ENCODE measurements around the gene SLC2A2.

SLC2A2 gene

GRCh38 chr3:170991664-170992063 lies 34.9 kb downstream of the SLC2A2 start:
- Histone ChIP-seq H3K9me2 (replicated peaks; ENCODE audit: insufficient read depth, low read length) (no peaks in the 10 kb centered on the region), H3F3A (ENCODE audit: insufficient read depth, low read length) (no peaks in the 10 kb centered on the region), H3K4me3 (ENCODE audit: low read length) (no peak overlapping the region), H3K4me2 (ENCODE audit: low read depth, low read length) (no peak overlapping the region), H3K27ac (ENCODE audit: low read length) (no peak overlapping the region), H3K4me1 (ENCODE audit: low read length) (no peaks in the 10 kb centered on the region), H2AFZ (ENCODE audit: low read length) (no peak overlapping the region), H4K20me1 (ENCODE audit: insufficient read depth, low read length) (no peaks in the 10 kb centered on the region), H3K36me3 (replicated peaks; ENCODE audit: insufficient read depth, low read length) (no peaks in the 10 kb centered on the region), H3K9ac (ENCODE audit: low read length) (no peak overlapping the region), H3K9me3 (replicated peaks; ENCODE audit: insufficient read depth, low read length) (no peaks in the 10 kb centered on the region), H3K79me2 (ENCODE audit: low read length) (no peaks in the 10 kb centered on the region), H3K27me3 (replicated peaks; ENCODE audit: insufficient read depth, low read length) (no peaks in the 10 kb centered on the region)
- DNase-seq = no peak
- no peak for TF ChIP-seq EZH2 (optimal IDR thresholded peaks at IDR 0.05; ENCODE audit: low read depth, low read length)

DNA sequence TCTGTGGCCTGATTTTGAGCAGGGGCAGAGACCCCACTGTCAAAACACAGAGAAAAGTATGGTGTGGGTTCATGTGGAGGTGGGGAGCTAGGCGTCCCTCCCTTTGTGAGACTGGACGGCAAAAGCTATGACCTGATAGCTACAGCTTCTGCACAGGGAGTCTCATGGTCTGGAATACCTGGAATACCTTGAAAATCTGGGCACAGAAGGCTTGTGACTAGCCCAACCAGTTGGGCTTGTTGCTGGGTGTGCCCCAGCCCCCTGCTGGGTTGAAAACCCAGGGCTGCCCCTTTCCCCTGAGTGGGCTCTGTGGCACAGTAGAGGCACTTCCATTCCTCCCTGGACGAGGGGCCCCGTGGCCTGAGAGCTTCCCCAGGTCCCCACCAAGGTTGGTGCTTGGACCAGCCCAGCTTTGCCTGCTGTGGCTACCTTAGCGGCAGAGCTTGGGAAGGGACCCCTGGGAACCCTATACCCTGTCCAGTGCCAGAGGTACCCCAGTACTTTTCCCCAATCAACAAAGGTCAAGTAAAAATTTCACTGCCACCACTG lies 37.3 kb downstream of the SLC2A2 start:
- Histone ChIP-seq H3K9me3 (replicated peaks; ENCODE audit: insufficient read depth, low read length) (no peaks in the 10 kb centered on the region), H3K4me1 (ENCODE audit: low read length) (no peaks in the 10 kb centered on the region), H3K27me3 (replicated peaks; ENCODE audit: insufficient read depth, low read length) (no peaks in the 10 kb centered on the region), H3K4me3 (ENCODE audit: low read length) (no peak overlapping the region), H3K27ac (ENCODE audit: low read length) (no peak overlapping the region), H3F3A (ENCODE audit: insufficient read depth, low read length) (no peaks in the 10 kb centered on the region), H4K20me1 (ENCODE audit: insufficient read depth, low read length) (no peaks in the 10 kb centered on the region), H3K79me2 (ENCODE audit: low read length) (no peaks in the 10 kb centered on the region), H3K9me2 (replicated peaks; ENCODE audit: insufficient read depth, low read length) (no peaks in the 10 kb centered on the region), H3K36me3 (replicated peaks; ENCODE audit: insufficient read depth, low read length) (no peaks in the 10 kb centered on the region), H2AFZ (ENCODE audit: low read length) (no peak overlapping the region), H3K4me2 (ENCODE audit: low read depth, low read length) (no peak overlapping the region), H3K9ac (ENCODE audit: low read length) (no peak overlapping the region)
- no peak for DNase-seq
- TF ChIP-seq EZH2phosphoT487 (IDR thresholded peaks at IDR 0.05; ENCODE audit: low read length) = no peak
- TF ChIP-seq EZH2 (optimal IDR thresholded peaks at IDR 0.05; ENCODE audit: low read depth, low read length) = no peak
- TF ChIP-seq CTCF (IDR thresholded peaks at IDR 0.05; ENCODE audit: low read length) = no peak

DNA sequence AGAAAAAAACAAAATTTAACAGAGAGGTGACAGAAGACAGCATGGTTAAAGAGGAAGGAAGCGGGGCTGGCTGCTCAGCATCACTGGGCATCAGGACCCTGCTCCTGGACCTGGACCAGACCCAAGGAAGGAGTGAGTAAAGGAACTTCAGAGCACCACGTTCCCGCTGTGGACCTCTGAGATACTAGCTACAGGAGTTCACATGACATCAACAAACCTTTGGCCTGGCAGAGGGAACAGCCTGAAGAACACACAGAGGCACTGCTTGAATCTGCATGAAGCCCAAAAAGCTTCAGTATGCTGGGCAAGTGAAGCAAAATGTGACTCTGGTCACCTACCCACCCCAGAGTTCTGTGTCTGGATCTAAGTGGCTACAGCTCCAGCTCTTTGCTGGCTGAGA lies 38.1 kb downstream of the SLC2A2 start:
- no peak overlapping the region for H3K9ac ChIP-seq (ENCODE audit: low read length)

More for the DNA sequence above, 38.1 kb downstream of the SLC2A2 start:
- DNase-seq = no peak
- H3K27me3 ChIP-seq (replicated peaks; ENCODE audit: insufficient read depth, low read length) = no peaks in the 10 kb centered on the region
- H2AFZ ChIP-seq (ENCODE audit: low read length) = no peak overlapping the region
- no peaks in the 10 kb centered on the region for H4K20me1 ChIP-seq (ENCODE audit: insufficient read depth, low read length)
- no peaks in the 10 kb centered on the region for H3K79me2 ChIP-seq (ENCODE audit: low read length)
- H3K9me2 ChIP-seq (replicated peaks; ENCODE audit: insufficient read depth, low read length) = no peaks in the 10 kb centered on the region
- H3K4me1 ChIP-seq (ENCODE audit: low read length) = no peaks in the 10 kb centered on the region
- no peaks in the 10 kb centered on the region for H3K9me3 ChIP-seq (replicated peaks; ENCODE audit: insufficient read depth, low read length)
- H3K4me2 ChIP-seq (ENCODE audit: low read depth, low read length) = no peak overlapping the region
- TF ChIP-seq CTCF (IDR thresholded peaks at IDR 0.05; ENCODE audit: low read length) (no peak), EZH2 (optimal IDR thresholded peaks at IDR 0.05; ENCODE audit: low read depth, low read length) (no peak), EZH2phosphoT487 (IDR thresholded peaks at IDR 0.05; ENCODE audit: low read length) (no peak)
- H3K4me3 ChIP-seq (ENCODE audit: low read length) = no peak overlapping the region
- H3K36me3 ChIP-seq (replicated peaks; ENCODE audit: insufficient read depth, low read length) = no peaks in the 10 kb centered on the region
- H3K27ac ChIP-seq (ENCODE audit: low read length) = no peak overlapping the region
- H3F3A ChIP-seq (ENCODE audit: insufficient read depth, low read length) = no peaks in the 10 kb centered on the region
